Measurements from ENCODE around the gene CTDSPL2.
"Not testable (repeated sequence)": the region's sequence is repeated elsewhere in the genome, so short reads cannot be mapped to it uniquely, and the experiment has no call there.

Gene CTDSPL2

DNA sequence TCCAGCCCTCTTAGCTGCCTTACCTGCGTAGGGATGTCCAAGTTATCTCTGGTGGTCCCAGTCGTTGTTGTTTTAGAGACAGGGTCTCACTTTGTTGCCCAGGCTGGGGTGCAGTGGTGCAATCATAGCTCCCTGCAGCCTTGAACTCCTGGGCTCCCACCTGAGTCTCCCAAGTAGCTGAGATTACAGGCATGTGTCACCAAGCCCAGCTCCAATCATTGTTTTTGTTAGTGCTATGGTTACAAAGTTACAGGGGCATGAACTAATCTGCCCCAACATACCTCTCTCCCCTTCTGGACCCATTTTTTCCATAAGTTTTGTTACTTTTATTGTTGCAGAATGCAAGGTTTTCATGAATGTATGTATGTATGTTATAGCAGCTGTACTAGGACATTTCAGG is 54.7 kb downstream of the CTDSPL2 start:
- no peak for DNase-seq (ENCODE audit: low read depth in 3 of 3)

DNA sequence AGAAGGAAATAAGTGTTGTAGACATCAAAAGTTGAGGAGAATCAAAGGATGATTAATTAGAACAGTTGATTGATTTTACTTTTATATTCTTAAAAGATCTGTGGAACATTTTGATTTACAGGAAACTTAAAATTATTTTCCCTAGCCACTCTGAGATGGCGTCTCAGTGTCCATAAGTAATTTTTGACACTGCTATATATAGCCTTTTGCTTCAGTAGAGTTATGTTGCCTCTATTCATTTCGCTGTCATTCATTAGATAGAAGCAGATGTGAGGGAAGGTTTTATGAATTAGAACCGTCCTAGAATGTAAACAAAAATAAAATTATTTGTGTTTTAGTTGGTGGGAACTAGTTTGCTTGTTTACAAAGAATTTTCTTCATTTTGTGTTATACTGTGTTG is 58.5 kb downstream of the CTDSPL2 start:
- no peak for DNase-seq (ENCODE audit: low read depth in 3 of 3)

GRCh38 chr15:44489464-44489863 is 62.0 kb downstream of the CTDSPL2 start:
- no peak for DNase-seq (ENCODE audit: low read depth in 3 of 3)

- DNase-seq (ENCODE audit: low read depth in 3 of 3): no peak
These were observed 63.2 kb downstream of the CTDSPL2 start for GRCh38 chr15:44490622-44491021.

- DNase-seq (ENCODE audit: low read depth in 3 of 3): no peak
These were observed 64.6 kb downstream of the CTDSPL2 start for GRCh38 chr15:44492040-44492439.

DNA sequence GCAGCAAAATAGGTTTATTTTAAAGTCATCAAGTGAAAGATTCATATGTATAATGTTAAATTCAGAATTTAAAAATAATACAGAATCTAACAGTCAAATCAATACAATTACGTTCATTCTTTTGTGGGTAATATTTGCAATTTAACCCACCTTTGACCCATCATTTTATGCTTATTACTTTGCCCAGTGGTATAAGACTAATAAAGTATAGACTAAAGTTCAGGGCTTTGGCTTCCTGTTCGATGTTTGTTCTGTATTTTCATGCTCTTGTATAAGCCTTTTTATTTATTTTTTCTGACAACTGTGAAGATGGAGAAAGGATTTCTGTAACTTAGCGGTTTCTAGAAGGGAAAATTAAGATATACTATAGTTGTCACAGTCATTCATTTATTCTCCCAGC is 65.2 kb downstream of the CTDSPL2 start:
- DNase-seq (ENCODE audit: low read depth in 3 of 3): no peak

- no peak for DNase-seq (ENCODE audit: low read depth in 3 of 3)
These were observed 68.1 kb downstream of the CTDSPL2 start for GRCh38 chr15:44495562-44495961.

- DNase-seq (ENCODE audit: low read depth in 3 of 3): no peak
These were observed 73.1 kb downstream of the CTDSPL2 start for GRCh38 chr15:44500555-44500954.

- no peak for DNase-seq (ENCODE audit: low read depth in 3 of 3)
These were observed 74.4 kb downstream of the CTDSPL2 start for GRCh38 chr15:44501768-44502366.

DNA sequence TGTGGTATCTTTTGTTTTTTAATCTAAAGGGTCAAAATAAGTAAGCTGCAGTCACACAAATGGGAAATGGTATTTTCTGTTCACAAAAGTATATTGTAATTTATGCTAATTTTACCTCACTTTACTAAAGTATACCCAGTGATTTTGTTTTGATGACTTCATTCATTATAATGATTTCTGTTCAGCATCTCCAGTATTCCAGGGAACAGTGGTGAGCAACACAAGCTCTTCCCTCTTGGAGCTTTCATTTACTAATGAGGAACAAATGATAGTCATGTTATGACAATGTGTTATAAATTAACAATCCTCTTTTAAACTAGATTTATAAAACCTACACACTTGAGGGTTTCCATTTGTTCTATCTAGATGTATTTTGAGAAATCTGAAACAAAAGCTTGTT is 89.0 kb downstream of the CTDSPL2 start:
- DNase-seq (ENCODE audit: low read depth in 3 of 3): no peak

DNA sequence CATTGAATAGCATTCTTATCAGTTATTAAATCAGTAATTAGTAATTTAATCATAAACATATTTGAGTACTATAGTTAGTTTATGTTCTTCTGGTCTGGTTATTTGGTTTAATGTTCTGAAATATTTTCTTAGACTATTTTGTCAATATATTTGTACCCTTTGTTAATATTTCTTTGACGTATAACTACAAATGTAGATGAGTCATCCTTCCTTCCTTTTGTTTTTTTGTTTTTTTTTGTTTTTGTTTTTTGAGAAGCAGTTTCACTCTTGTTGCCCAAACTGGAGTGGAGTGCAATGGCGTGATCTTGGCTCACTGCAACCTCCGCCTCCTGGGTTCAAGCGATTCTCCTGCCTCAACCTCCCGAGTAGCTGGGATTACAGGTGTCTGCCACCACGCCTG is 92.1 kb downstream of the CTDSPL2 start:
- no peak for DNase-seq (ENCODE audit: low read depth in 3 of 3)

GRCh38 chr15:44525018-44525417 is 97.6 kb downstream of the CTDSPL2 start:
- no peak for DNase-seq (ENCODE audit: low read depth in 3 of 3)

DNA sequence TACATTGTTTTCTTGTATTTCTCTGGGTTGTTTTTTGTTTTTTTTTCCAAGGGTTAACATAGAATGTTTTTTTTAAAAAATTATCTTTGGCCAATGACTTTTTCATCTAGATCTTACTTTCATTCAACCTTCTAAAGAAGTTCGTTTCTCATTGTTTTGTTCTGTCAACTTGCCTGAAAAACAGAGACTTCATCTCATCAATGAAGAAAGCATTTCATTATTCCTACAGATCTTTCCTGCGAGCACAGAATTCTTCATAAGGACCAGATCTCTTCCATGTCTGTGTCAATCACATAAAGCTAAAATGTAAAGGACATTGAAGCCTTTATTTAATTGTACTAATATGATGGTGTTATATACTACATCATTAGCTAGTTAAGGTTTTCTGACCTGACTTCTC is 99.8 kb downstream of the CTDSPL2 start:
- no peak for DNase-seq (ENCODE audit: low read depth in 3 of 3)

DNA sequence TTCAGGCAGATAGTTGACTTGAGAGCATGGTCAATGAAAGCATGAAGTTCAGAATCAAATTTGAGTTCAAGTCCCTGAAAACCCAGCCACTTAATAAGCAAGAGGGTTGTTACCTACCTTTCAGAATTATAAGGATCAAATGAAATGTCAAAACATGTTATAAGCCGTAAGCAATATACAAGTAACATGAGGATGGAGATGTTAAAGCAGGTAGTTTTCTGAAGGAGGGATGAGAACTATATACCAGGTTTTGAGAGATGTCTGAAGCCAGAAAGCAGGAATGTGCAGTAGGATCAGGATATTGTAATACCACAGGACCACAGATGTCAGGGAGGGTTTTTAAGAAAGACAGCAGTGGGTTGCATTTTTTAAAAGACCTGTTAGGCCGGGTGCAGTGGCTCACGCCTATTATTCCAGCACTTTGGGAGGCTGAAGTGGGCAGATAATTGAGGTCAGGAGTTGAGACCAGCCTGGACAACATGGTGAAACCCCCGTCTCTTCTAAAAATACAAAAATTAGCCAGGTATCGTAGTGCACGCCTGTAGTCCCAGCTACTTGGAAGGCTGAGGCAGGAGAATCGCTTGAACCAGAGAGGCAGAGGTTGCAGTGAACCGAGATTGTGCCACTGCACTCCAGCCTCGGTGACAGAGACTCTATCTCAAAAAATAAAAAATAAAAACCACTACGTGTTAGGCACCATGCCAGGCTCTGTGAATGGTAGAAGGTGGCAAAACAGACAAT is 102.6 kb downstream of the CTDSPL2 start:
- no peak for DNase-seq (ENCODE audit: low read depth in 3 of 3)

GRCh38 chr15:44530653-44531052 is 103.2 kb downstream of the CTDSPL2 start:
- DNase-seq (ENCODE audit: low read depth in 3 of 3): no peak

DNA sequence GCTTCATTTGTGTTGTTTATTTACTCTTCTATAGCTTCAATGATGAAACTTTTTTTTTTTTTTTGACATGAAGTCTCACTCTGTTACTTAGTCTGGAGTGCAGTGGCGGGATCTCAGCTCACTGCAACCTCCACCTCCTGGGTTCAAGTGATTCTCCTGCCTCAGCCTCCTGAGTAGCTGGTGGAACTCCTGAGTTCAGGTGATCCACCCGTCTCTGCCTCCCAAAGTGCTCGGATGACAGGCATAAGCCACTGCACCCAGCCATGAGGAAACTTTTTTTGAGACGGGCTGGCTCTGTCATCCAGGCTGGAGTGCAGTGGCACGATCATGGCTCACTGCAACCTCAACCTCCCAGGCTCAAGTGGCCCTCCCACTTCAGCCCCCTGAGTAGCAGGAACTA is 104.8 kb downstream of the CTDSPL2 start:
- DNase-seq (ENCODE audit: low read depth in 3 of 3): not testable (repeated sequence)

GRCh38 chr15:44532689-44533088 is 105.3 kb downstream of the CTDSPL2 start:
- no peak for DNase-seq (ENCODE audit: low read depth in 3 of 3)

- no peak for DNase-seq (ENCODE audit: low read depth in 3 of 3)
These were observed 107.7 kb downstream of the CTDSPL2 start for GRCh38 chr15:44535092-44535491.

GRCh38 chr15:44535523-44536301 is 108.3 kb downstream of the CTDSPL2 start:
- DNase-seq (ENCODE audit: low read depth in 3 of 3): peak in 2 of 3 donors; percentile 3 to 23

- no peak for DNase-seq (ENCODE audit: low read depth in 3 of 3)
These were observed 109.0 kb downstream of the CTDSPL2 start for GRCh38 chr15:44536302-44536961.

- peak; percentile 85 to 94 (median 90) for DNase-seq (ENCODE audit: low read depth in 3 of 3)
These were observed 109.7 kb downstream of the CTDSPL2 start, which contains the start of gene EIF3J for GRCh38 chr15:44536962-44537734. Gene EIF3J (plus strand): TSS chr15:44537147. CDS start chr15:44537195, 48 bp downstream.

Measured in stimulated activated CD4-positive, alpha-beta T cell treated with anti-CD3 and anti-CD28 coated beads, TNF-alpha, amount 100 ng/mL, for 48 hours (primary cell).